PC-3 (cell line): ENCODE data around the gene KRTAP12-1. TPM values are rescaled to one million over a fixed set of nuclear protein-coding genes. Genes with fewer than 3 reads are reported as not detected.
"Not testable (repeated sequence)": the region's sequence is repeated elsewhere in the genome, so short reads cannot be mapped to it uniquely, and the experiment has no call there.

Experiments
- ATAC-seq: fragments of 200-7000 bp; cut with Tn5 transposase; 2 replicates; pipeline ENCODE4 v1.9.1; 2020; ENCODE audit warnings: mild to moderate bottlenecking, moderate library complexity
- BruUV-seq: library from RNA; stranded (reverse); fragments of 400-500 nt; replicated peaks from 2 replicates; lab custom pipeline; 2021; lab: Mats Ljungman, UMichigan
- CTCF ChIA-PET: fragments of 300-600 bp; sonication (Branson Sonifier 250); formaldehyde crosslinking; loops from one replicate; lab custom pipeline; 2022; ENCODE audit warnings: antibody characterized with exemption; lab: Charles Lee
- POLR2A ChIA-PET: fragments of 300-600 bp; sonication (Branson Sonifier 250); formaldehyde crosslinking; loops from one replicate; lab custom pipeline; 2022; ENCODE audit warnings: antibody characterized with exemption; ENCODE audit not compliant: unreplicated experiment; lab: Charles Lee
- DNase-seq: peaks from one replicate; pipeline ENCODE4 v3.0.0-alpha.2; 2015
- H2AFZ ChIP-seq: fragments of 300-600 bp; sonication (generic); 2 replicates; pipeline ENCODE4 v1.6.0; 2016; ENCODE audit warnings: antibody characterized with exemption, low read length
- H3F3A ChIP-seq: fragments of 300-600 bp; sonication (generic); one replicate; pipeline ENCODE4 v1.6.0; 2017; ENCODE audit warnings: antibody characterized with exemption, low read length, control low read depth, mild to moderate bottlenecking; ENCODE audit not compliant: unreplicated experiment
- H3K27ac ChIP-seq: fragments of 300-600 bp; sonication (generic); 2 replicates; pipeline ENCODE4 v1.5.1; 2016; ENCODE audit warnings: mild to moderate bottlenecking, low read length
- H3K27me3 ChIP-seq: fragments of 300-600 bp; sonication (generic); 2 replicates; pipeline ENCODE4 v1.6.1; 2016; ENCODE audit warnings: low read length, mixed read lengths
- H3K36me3 ChIP-seq: fragments of 300-600 bp; sonication (generic); 2 replicates; pipeline ENCODE4 v1.6.1; 2016; ENCODE audit warnings: low read depth, mixed run types, low read length, mixed read lengths
- H3K4me1 ChIP-seq: fragments of 300-600 bp; sonication (generic); 2 replicates; pipeline ENCODE4 v1.5.1; 2016; ENCODE audit warnings: low read length; ENCODE audit not compliant: insufficient read depth
- H3K4me2 ChIP-seq: fragments of 300-600 bp; sonication (generic); 2 replicates; pipeline ENCODE4 v1.6.0; 2016; ENCODE audit warnings: low read length
- H3K4me3 ChIP-seq: fragments of 300-600 bp; sonication (generic); 2 replicates; pipeline ENCODE4 v1.5.1; 2016; ENCODE audit warnings: mild to moderate bottlenecking, low read length, mixed read lengths
- H3K79me2 ChIP-seq: fragments of 300-600 bp; sonication (generic); 2 replicates; pipeline ENCODE4 v1.6.1; 2017; ENCODE audit warnings: low read length, mixed read lengths
- H3K9ac ChIP-seq: fragments of 300-600 bp; sonication (generic); 2 replicates; pipeline ENCODE4 v1.6.0; 2016; ENCODE audit warnings: mild to moderate bottlenecking, low read length
- H3K9me2 ChIP-seq: fragments of 300-600 bp; sonication (generic); replicated peaks from 2 replicates; pipeline ENCODE4 v1.6.1; 2016; ENCODE audit warnings: mixed run types, low read length, mixed read lengths
- H3K9me3 ChIP-seq: fragments of 300-600 bp; sonication (generic); 2 replicates; pipeline ENCODE4 v1.6.1; 2016; ENCODE audit warnings: low read length, mixed read lengths
- H4K20me1 ChIP-seq: fragments of 300-600 bp; sonication (generic); 2 replicates; pipeline ENCODE4 v1.6.1; 2016; ENCODE audit warnings: low read length, mixed read lengths
- EZH2 ChIP-seq: fragments of 300-600 bp; sonication (generic); IDR thresholded peaks from one replicate; pipeline ENCODE4 v1.6.1; 2017; ENCODE audit warnings: antibody characterized with exemption, mild to moderate bottlenecking, low read length; ENCODE audit not compliant: unreplicated experiment
- intact Hi-C: fragments of 100-400 bp; cut with micrococcal nuclease; formaldehyde crosslinking; loops from 2 replicates; pipeline ENCODE4 v1.9.0; 2023
- total RNA-seq: library from RNA; depleted of rRNA; stranded (reverse); fragments of >200 nt; gene quantifications from 2 replicates; pipeline ENCODE4 v1.2.3, GENCODE V29; 2014
- TF ChIP-seq, protein P1 (sequence below): fragments of 300-600 bp; sonication (generic); conservative IDR thresholded peaks from 2 replicates; pipeline ENCODE4 v1.5.1; 2017; ENCODE audit warnings: antibody characterized with exemption, low read depth, mild to moderate bottlenecking, low read length

Gene KRTAP12-1
- total RNA-seq, 1 experiment from 2014 or later: 0.62 TPM

- intact Hi-C loops: no loop called here
- TF ChIP-seq EZH2: no peak
- TF ChIP-seq, protein P1, sequence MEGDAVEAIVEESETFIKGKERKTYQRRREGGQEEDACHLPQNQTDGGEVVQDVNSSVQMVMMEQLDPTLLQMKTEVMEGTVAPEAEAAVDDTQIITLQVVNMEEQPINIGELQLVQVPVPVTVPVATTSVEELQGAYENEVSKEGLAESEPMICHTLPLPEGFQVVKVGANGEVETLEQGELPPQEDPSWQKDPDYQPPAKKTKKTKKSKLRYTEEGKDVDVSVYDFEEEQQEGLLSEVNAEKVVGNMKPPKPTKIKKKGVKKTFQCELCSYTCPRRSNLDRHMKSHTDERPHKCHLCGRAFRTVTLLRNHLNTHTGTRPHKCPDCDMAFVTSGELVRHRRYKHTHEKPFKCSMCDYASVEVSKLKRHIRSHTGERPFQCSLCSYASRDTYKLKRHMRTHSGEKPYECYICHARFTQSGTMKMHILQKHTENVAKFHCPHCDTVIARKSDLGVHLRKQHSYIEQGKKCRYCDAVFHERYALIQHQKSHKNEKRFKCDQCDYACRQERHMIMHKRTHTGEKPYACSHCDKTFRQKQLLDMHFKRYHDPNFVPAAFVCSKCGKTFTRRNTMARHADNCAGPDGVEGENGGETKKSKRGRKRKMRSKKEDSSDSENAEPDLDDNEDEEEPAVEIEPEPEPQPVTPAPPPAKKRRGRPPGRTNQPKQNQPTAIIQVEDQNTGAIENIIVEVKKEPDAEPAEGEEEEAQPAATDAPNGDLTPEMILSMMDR: no peak
- ChIA-PET CTCF (no interaction called here), POLR2A (interaction anchor here (0.6 to 0.7 kb wide), 2 partner anchors 37 to 119 kb away, joined by 3 read pairs; no protein-coding TSS in a partner anchor)
- H2AFZ ChIP-seq: no peak within 1 kb of the TSS
- H3K36me3 ChIP-seq: no peaks in the 10 kb centered on the region; the same call in 1 of the 2 replicates
- H4K20me1 ChIP-seq: no peaks in the 10 kb centered on the region
- no peaks in the 10 kb centered on the region for H3K79me2 ChIP-seq
- ATAC-seq (peak; percentile 71), DNase-seq (peak; percentile 61)
- H3K9ac ChIP-seq: no peak within 1 kb of the TSS
- no peak within 1 kb of the TSS; the same call in 1 of the 2 replicates for H3K4me2 ChIP-seq
- BruUV-seq: no TSS peak
- no peaks in the 10 kb centered on the region for H3F3A ChIP-seq
- H3K27ac ChIP-seq: no peak within 1 kb of the TSS
- peaks cover 11% of the 10 kb centered on the region; the same call in 1 of the 2 replicates for H3K4me1 ChIP-seq
- no peak within 1 kb of the TSS for H3K4me3 ChIP-seq
- H3K27me3 ChIP-seq: no peaks in the 10 kb centered on the region
- H3K9me3 ChIP-seq: peaks cover 4% of the 10 kb centered on the region; the same call in 1 of the 2 replicates
- H3K9me2 ChIP-seq: no peaks in the 10 kb centered on the region
Observed at GRCh38 chr21:44666401-44667320, 15.3 kb downstream of the KRTAP12-1 start, which contains the start of gene KRTAP12-2. KRTAP12-2 (minus strand) TSS chr21:44666927; CDS start chr21:44666886, 41 bp downstream.

DNA sequence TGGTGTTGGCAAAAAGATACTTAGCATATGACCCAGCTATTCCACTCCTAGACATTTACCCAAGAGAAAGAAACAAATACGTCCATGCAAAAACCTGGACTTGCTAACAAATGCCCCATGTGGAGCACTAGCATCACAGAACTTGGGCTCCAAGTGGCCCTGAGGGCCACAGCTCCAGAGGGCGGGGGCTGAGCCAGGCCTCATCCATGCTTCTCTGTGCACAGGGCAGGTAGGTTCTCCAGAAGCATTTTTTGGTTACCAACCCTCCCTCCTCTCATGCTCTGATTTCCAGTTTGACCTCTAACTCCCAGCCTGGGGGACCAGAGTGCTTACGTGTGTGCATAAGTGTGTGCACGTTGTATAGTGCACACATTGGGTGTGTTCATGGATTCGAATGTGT, 17.3 kb downstream of the KRTAP12-1 start:
- Histone ChIP-seq H3K27me3 (no peaks in the 10 kb centered on the region), H4K20me1 (no peaks in the 10 kb centered on the region), H3K9ac (no peak overlapping the region), H2AFZ (no peak overlapping the region), H3K79me2 (no peaks in the 10 kb centered on the region), H3K4me2 (no peak overlapping the region), H3K9me2 (no peaks in the 10 kb centered on the region), H3K4me3 (no peak overlapping the region), H3K27ac (no peak overlapping the region), H3K9me3 (no peaks in the 10 kb centered on the region), H3K4me1 (peaks cover 11% of the 10 kb centered on the region; the same call in 1 of the 2 replicates), H3F3A (no peaks in the 10 kb centered on the region), H3K36me3 (no peaks in the 10 kb centered on the region)
- POLR2A ChIA-PET: no interaction called here
- DNase-seq (no peak), ATAC-seq (no peak)
- no TSS peak for BruUV-seq
- no peak for TF ChIP-seq EZH2
- intact Hi-C loops: no loop called here
- CTCF ChIA-PET: interaction anchor here (0.7 kb wide), 1 partner anchor 78 kb away, joined by 3 read pairs; no protein-coding TSS in a partner anchor

GRCh38 chr21:44661567-44661966, 20.4 kb downstream of the KRTAP12-1 start:
- H3K27me3 ChIP-seq, H3K9me3 ChIP-seq, POLR2A ChIA-PET, H3F3A ChIP-seq, H2AFZ ChIP-seq, BruUV-seq, DNase-seq, H3K79me2 ChIP-seq, H3K9ac ChIP-seq, H3K9me2 ChIP-seq, CTCF ChIA-PET, H3K4me3 ChIP-seq, ATAC-seq, intact Hi-C loops, H3K36me3 ChIP-seq, H3K4me2 ChIP-seq, H3K27ac ChIP-seq, H3K4me1 ChIP-seq, H4K20me1 ChIP-seq: not testable (repeated sequence)
